Hepatocyte (in vitro differentiated cells): ENCODE data around the gene ITPKA.

ENCODE experiments used
- EZH2 ChIP-seq: fragments of 200-600 bp; sonication (generic); IDR thresholded peaks from 2 replicates; pipeline ENCODE4 v1.6.1; 2016; ENCODE audit warnings: antibody characterized with exemption, mild to moderate bottlenecking, borderline replicate concordance
- EZH2phosphoT487 ChIP-seq: fragments of 200-600 bp; sonication (generic); IDR thresholded peaks from one replicate; pipeline ENCODE4 v1.6.1; 2018; ENCODE audit warnings: antibody characterized with exemption, mild to moderate bottlenecking, low read depth, moderate library complexity; ENCODE audit not compliant: unreplicated experiment, severe bottlenecking
- TF ChIP-seq, protein P1 (sequence below): fragments of 200-600 bp; sonication (generic); IDR thresholded peaks from 2 replicates; pipeline ENCODE4 v1.5.1; 2016; ENCODE audit warnings: antibody characterized with exemption, mild to moderate bottlenecking; ENCODE audit not compliant: poor library complexity

- TF ChIP-seq, protein P1, sequence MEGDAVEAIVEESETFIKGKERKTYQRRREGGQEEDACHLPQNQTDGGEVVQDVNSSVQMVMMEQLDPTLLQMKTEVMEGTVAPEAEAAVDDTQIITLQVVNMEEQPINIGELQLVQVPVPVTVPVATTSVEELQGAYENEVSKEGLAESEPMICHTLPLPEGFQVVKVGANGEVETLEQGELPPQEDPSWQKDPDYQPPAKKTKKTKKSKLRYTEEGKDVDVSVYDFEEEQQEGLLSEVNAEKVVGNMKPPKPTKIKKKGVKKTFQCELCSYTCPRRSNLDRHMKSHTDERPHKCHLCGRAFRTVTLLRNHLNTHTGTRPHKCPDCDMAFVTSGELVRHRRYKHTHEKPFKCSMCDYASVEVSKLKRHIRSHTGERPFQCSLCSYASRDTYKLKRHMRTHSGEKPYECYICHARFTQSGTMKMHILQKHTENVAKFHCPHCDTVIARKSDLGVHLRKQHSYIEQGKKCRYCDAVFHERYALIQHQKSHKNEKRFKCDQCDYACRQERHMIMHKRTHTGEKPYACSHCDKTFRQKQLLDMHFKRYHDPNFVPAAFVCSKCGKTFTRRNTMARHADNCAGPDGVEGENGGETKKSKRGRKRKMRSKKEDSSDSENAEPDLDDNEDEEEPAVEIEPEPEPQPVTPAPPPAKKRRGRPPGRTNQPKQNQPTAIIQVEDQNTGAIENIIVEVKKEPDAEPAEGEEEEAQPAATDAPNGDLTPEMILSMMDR: no peak
- TF ChIP-seq EZH2phosphoT487 (no peak), EZH2 (no peak)
These were observed 7.7 kb downstream of the ITPKA start for GRCh38 chr15:41501191-41501917.
